Measurements from ENCODE around the gene SMIM22. TPM values are rescaled to one million over a fixed set of nuclear protein-coding genes. Genes with fewer than 3 reads are reported as not detected.
"Not testable (repeated sequence)": the region's sequence is repeated elsewhere in the genome, so short reads cannot be mapped to it uniquely, and the experiment has no call there.

SMIM22 gene
- total and polyA plus RNA-seq, 11 donors: not detected

GRCh38 chr16:4780235-4780634 lies 14.9 kb upstream of the SMIM22 start:
- no peaks in the 10 kb centered on the region for H3K9me3 ChIP-seq
- H3K27me3 ChIP-seq: no peaks in the 10 kb centered on the region
- no peaks in the 10 kb centered on the region for H3K4me1 ChIP-seq
- no peak overlapping the region for H3K27ac ChIP-seq
- intact Hi-C loops (cut with DNase I): no loop called here
- no peak overlapping the region for H3K4me3 ChIP-seq
- H3K36me3 ChIP-seq: no peaks in the 10 kb centered on the region
- 84 to 92% (median 88%) methylated on average over 4 of the region's 4 CpGs for whole genome bisulfite sequencing, 4 donors
- DNase-seq (no peak), ATAC-seq (no peak)
- no peak for TF ChIP-seq CTCF (IDR thresholded peaks at IDR 0.05)

DNA sequence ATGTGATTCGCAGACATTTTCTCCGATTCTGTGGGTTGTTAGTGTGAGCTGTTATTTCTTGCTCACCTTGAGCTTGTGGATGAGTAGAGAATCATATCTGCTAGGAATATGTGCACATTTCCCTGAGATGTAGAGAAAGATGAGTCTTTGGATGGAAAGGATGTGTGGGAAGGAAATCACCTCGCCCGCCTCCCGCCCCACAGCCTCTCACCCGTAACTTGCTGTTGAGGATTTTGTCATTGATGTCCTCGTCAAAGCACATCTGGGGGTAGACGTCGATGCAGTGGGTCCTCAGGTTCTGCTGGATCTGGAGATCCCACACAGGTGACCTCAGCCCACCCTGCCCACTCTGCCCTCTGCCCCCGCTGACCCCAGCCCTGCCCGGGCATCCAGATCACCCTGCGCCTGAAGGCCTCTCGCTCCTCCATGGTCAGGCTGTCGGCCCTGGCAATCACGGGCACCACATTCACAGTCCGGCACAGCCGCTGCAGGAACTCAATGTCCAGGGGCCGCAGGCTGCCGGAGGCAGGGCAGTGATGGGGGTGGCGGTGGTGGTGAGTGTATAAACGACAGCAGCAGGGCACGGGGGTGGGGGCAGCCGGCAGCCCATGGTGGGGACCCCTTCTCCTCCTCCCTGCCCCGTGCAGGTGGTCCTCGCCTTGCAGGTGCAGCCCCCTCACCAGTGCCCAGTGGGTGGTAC lies 11.8 kb upstream of the SMIM22 start:
- Histone ChIP-seq H3K4me3 (no peak overlapping the region), H3K36me3 (no peaks in the 10 kb centered on the region), H3K4me1 (no peaks in the 10 kb centered on the region), H3K27me3 (no peaks in the 10 kb centered on the region), H3K9me3 (no peaks in the 10 kb centered on the region), H3K27ac (no peak overlapping the region)
- TF ChIP-seq POLR2A (IDR thresholded peaks at IDR 0.05): no peak
- no peak for TF ChIP-seq CTCF (IDR thresholded peaks at IDR 0.05)
- DNase-seq (no peak), ATAC-seq (no peak)
- intact Hi-C loops (cut with DNase I): no loop called here
- 76 to 89% (median 87%) methylated on average over 20 to 25 of the region's 25 CpGs for WGBS, 4 donors

- Histone ChIP-seq H3K9me3 (no peaks in the 10 kb centered on the region), H3K27ac (no peak overlapping the region), H3K36me3 (no peaks in the 10 kb centered on the region), H3K4me1 (no peaks in the 10 kb centered on the region), H3K4me3 (no peak overlapping the region), H3K27me3 (no peaks in the 10 kb centered on the region)
- WGBS, 4 donors: 66 to 79% (median 75%) methylated on average over 11 to 16 of the region's 16 CpGs
- ATAC-seq (no peak), DNase-seq (no peak)
- intact Hi-C loops (cut with DNase I): no loop called here
- TF ChIP-seq CTCF (IDR thresholded peaks at IDR 0.05): no peak
- TF ChIP-seq POLR2A (IDR thresholded peaks at IDR 0.05): no peak
Measured at GRCh38 chr16:4783951-4784336, 11.2 kb upstream of the SMIM22 start.

GRCh38 chr16:4784444-4784987 lies 10.7 kb upstream of the SMIM22 start:
- ATAC-seq; intact Hi-C loops (cut with DNase I); H3K4me3 ChIP-seq; H3K27me3 ChIP-seq; H3K9me3 ChIP-seq; H3K4me1 ChIP-seq; DNase-seq; H3K36me3 ChIP-seq; H3K27ac ChIP-seq: not testable (repeated sequence)
- WGBS, 4 donors: 91 to 92% (median 92%) methylated on average over 13 to 14 of the region's 14 CpGs
